HuH-7.5 (cell line): ENCODE measurements around the gene TNRC6A.
"Not testable (repeated sequence)": the region's sequence is repeated elsewhere in the genome, so short reads cannot be mapped to it uniquely, and the experiment has no call there.

Experiments used
- DNase-seq: peaks from one replicate; pipeline ENCODE4 v3.0.0; 2011; ENCODE audit warnings: low spot score

The TNRC6A gene

GRCh38 chr16:24729243-24729950, at the start of gene TNRC6A:
TNRC6A (plus strand) TSS chr16:24729651; CDS start chr16:24729842, 191 bp downstream.
- DNase-seq: peak; percentile 74

- no peak for DNase-seq
These were observed 47.7 kb upstream of the TNRC6A start for GRCh38 chr16:24681793-24682192.

GRCh38 chr16:24683250-24683649, 46.2 kb upstream of the TNRC6A start:
- no peak for DNase-seq

- no peak for DNase-seq
These were observed 45.5 kb upstream of the TNRC6A start for GRCh38 chr16:24683847-24684493.

GRCh38 chr16:24685539-24686432, 43.7 kb upstream of the TNRC6A start:
- DNase-seq: no peak

GRCh38 chr16:24686678-24687077, 42.8 kb upstream of the TNRC6A start:
- no peak for DNase-seq

- DNase-seq: no peak
These were observed 41.1 kb upstream of the TNRC6A start for GRCh38 chr16:24688359-24688758.

- DNase-seq: peak; percentile 25
These were observed 40.3 kb upstream of the TNRC6A start for GRCh38 chr16:24689128-24689527.

GRCh38 chr16:24692854-24693253, 36.6 kb upstream of the TNRC6A start:
- no peak for DNase-seq

GRCh38 chr16:24694931-24695330, 34.5 kb upstream of the TNRC6A start:
- no peak for DNase-seq

GRCh38 chr16:24696699-24697098, 32.8 kb upstream of the TNRC6A start:
- no peak for DNase-seq

GRCh38 chr16:24698308-24698707, 31.1 kb upstream of the TNRC6A start:
- DNase-seq: no peak

- DNase-seq: no peak
These were observed 30.2 kb upstream of the TNRC6A start for GRCh38 chr16:24699151-24699723.

- DNase-seq: peak; percentile 15
These were observed 28.7 kb upstream of the TNRC6A start for GRCh38 chr16:24700549-24701392.

GRCh38 chr16:24701521-24701951, 27.9 kb upstream of the TNRC6A start:
- no peak for DNase-seq

- DNase-seq: not testable (repeated sequence)
These were observed 21.7 kb upstream of the TNRC6A start for GRCh38 chr16:24707760-24708159.

- DNase-seq: no peak
These were observed 16.1 kb upstream of the TNRC6A start for GRCh38 chr16:24713379-24713778.

GRCh38 chr16:24717411-24717810, 12.0 kb upstream of the TNRC6A start:
- no peak for DNase-seq

GRCh38 chr16:24718967-24719521, 10.4 kb upstream of the TNRC6A start:
- DNase-seq: no peak

GRCh38 chr16:24721830-24722238, 7.6 kb upstream of the TNRC6A start:
- no peak for DNase-seq

GRCh38 chr16:24723663-24724062, 5.8 kb upstream of the TNRC6A start:
- DNase-seq: no peak
